H9 (cell line): ENCODE results near the gene CNR1. TPM values are rescaled to one million over a fixed set of nuclear protein-coding genes. Genes with fewer than 3 reads are reported as not detected.
A peak's percentile ranks its signal among the peaks of the same experiment; 100 is the strongest.

Experiments used
- DNase-seq: peaks from one replicate; pipeline ENCODE4 v3.0.0-alpha.2; 2017
- H2AFZ ChIP-seq: one replicate; pipeline ENCODE4 v1.6.1; 2013; ENCODE audit warnings: mild to moderate bottlenecking, low read length, control low read depth, moderate library complexity
- H2AK5ac ChIP-seq: 2 replicates; pipeline ENCODE4 v1.6.1; 2013; ENCODE audit warnings: low read length, control low read depth, mixed read lengths; ENCODE audit not compliant: insufficient read length
- H2BK120ac ChIP-seq: one replicate; pipeline ENCODE4 v1.6.1; 2013; ENCODE audit warnings: low read depth, mild to moderate bottlenecking, low read length, control low read depth, inconsistent platforms; ENCODE audit not compliant: poor library complexity, severe bottlenecking
- H2BK12ac ChIP-seq: 2 replicates; pipeline ENCODE4 v1.6.1; 2013; ENCODE audit warnings: low read length, control low read depth, mixed read lengths, low read depth; ENCODE audit not compliant: insufficient read length
- H2BK15ac ChIP-seq: 2 replicates; pipeline ENCODE4 v1.6.1; 2013; ENCODE audit warnings: low read depth, low read length, control low read depth
- H2BK20ac ChIP-seq: one replicate; pipeline ENCODE4 v1.6.1; 2013; ENCODE audit warnings: low read depth, mild to moderate bottlenecking, low read length, control low read depth, inconsistent platforms; ENCODE audit not compliant: poor library complexity, severe bottlenecking
- H2BK5ac ChIP-seq: 2 replicates; pipeline ENCODE4 v1.6.1; 2013; ENCODE audit warnings: low read length, control low read depth, mixed read lengths; ENCODE audit not compliant: insufficient read length
- H3K14ac ChIP-seq: 2 replicates; pipeline ENCODE4 v1.6.1; 2013; ENCODE audit warnings: low read length, control low read depth; ENCODE audit not compliant: insufficient read depth
- H3K18ac ChIP-seq: 2 replicates; pipeline ENCODE4 v1.6.1; 2013; ENCODE audit warnings: low read depth, mild to moderate bottlenecking, mixed read lengths, low read length, control low read depth; ENCODE audit not compliant: insufficient read length
- H3K23ac ChIP-seq: 2 replicates; pipeline ENCODE4 v1.6.1; 2013; ENCODE audit warnings: low read length, control low read depth, mixed read lengths, low read depth; ENCODE audit not compliant: insufficient read length
- H3K23me2 ChIP-seq: 2 replicates; pipeline ENCODE4 v1.6.1; 2013; ENCODE audit warnings: low read depth, mild to moderate bottlenecking, mixed read lengths, low read length, control low read depth; ENCODE audit not compliant: insufficient read length, poor library complexity, severe bottlenecking
- H3K27ac ChIP-seq: 2 replicates; pipeline ENCODE4 v1.5.1; 2013; ENCODE audit warnings: low read length, control low read depth, mixed read lengths, low read depth; ENCODE audit not compliant: insufficient read length
- H3K27me3 ChIP-seq: 2 replicates; pipeline ENCODE4 v1.6.1; 2013; ENCODE audit warnings: low read length, control low read depth, inconsistent platforms; ENCODE audit not compliant: insufficient read depth
- H3K4ac ChIP-seq: 2 replicates; pipeline ENCODE4 v1.6.1; 2013; ENCODE audit warnings: low read depth, mild to moderate bottlenecking, control low read depth, inconsistent platforms, low read length, moderate library complexity
- H3K4me1 ChIP-seq: 2 replicates; pipeline ENCODE4 v1.6.1; 2013; ENCODE audit warnings: low read length, control low read depth, inconsistent platforms; ENCODE audit not compliant: insufficient read depth
- H3K4me2 ChIP-seq: 2 replicates; pipeline ENCODE4 v1.6.1; 2013; ENCODE audit warnings: low read length, control low read depth, mixed read lengths; ENCODE audit not compliant: insufficient read length, insufficient read depth
- H3K56ac ChIP-seq: 2 replicates; pipeline ENCODE4 v1.6.1; 2013; ENCODE audit warnings: low read depth, mild to moderate bottlenecking, mixed read lengths, low read length, control low read depth; ENCODE audit not compliant: insufficient read length
- H3K79me1 ChIP-seq: 2 replicates; pipeline ENCODE4 v1.6.1; 2013; ENCODE audit warnings: low read depth, mild to moderate bottlenecking, moderate library complexity, low read length, control low read depth, inconsistent platforms; ENCODE audit not compliant: insufficient read depth, poor library complexity, severe bottlenecking
- H3K79me2 ChIP-seq: 2 replicates; pipeline ENCODE4 v1.6.1; 2013; ENCODE audit warnings: low read length, control low read depth, inconsistent platforms; ENCODE audit not compliant: insufficient read depth
- H3K9ac ChIP-seq: 2 replicates; pipeline ENCODE4 v1.6.1; 2013; ENCODE audit warnings: low read length, control low read depth, mixed read lengths; ENCODE audit not compliant: insufficient read length; ENCODE audit errors: extremely low read depth
- H3K9me3 ChIP-seq: one replicate; pipeline ENCODE4 v1.6.1; 2013; ENCODE audit warnings: low read depth, low read length, inconsistent platforms; ENCODE audit not compliant: control insufficient read depth
- H3T11ph ChIP-seq: one replicate; pipeline ENCODE4 v1.6.1; 2013; ENCODE audit warnings: mild to moderate bottlenecking, low read length, control low read depth, inconsistent platforms
- H4K20me1 ChIP-seq: one replicate; pipeline ENCODE4 v1.6.1; 2013; ENCODE audit not compliant: control insufficient read depth, insufficient read length, insufficient read depth
- H4K5ac ChIP-seq: 2 replicates; pipeline ENCODE4 v1.6.1; 2013; ENCODE audit warnings: low read depth, mild to moderate bottlenecking, mixed read lengths, low read length, control low read depth; ENCODE audit not compliant: insufficient read length
- H4K8ac ChIP-seq: replicated peaks from 2 replicates; pipeline ENCODE4 v1.6.1; 2013; ENCODE audit warnings: low read length, control low read depth, mixed read lengths, low read depth; ENCODE audit not compliant: insufficient read length
- H4K91ac ChIP-seq: 2 replicates; pipeline ENCODE4 v1.6.1; 2013; ENCODE audit warnings: low read depth, mild to moderate bottlenecking, moderate library complexity, mixed read lengths, low read length, control low read depth; ENCODE audit not compliant: insufficient read length
- H3K27ac Mint-ChIP-seq, 3 experiments: 2 replicates in 2 of 3; 3 replicates in 1 of 3; pipeline ENCODE4 v1.8.0; 2020 to 2021; ENCODE audit warnings: mixed read lengths in 3 of 3, mild to moderate bottlenecking in 1 of 3, moderate library complexity in 1 of 3
- H3K27me3 Mint-ChIP-seq: 2 replicates; pipeline ENCODE4 v1.8.0; 2021; ENCODE audit warnings: low read depth, mild to moderate bottlenecking, moderate library complexity, mixed read lengths
- H3K36me3 Mint-ChIP-seq, 3 experiments: 2 replicates in 2 of 3; 3 replicates in 1 of 3; pipeline ENCODE4 v1.8.0; 2020 to 2021; ENCODE audit warnings: low read depth in 3 of 3, mixed read lengths in 3 of 3; ENCODE audit not compliant: insufficient read depth in 1 of 3
- H3K4me1 Mint-ChIP-seq, 2 experiments: 2 replicates each; pipeline ENCODE4 v1.8.0; 2020; ENCODE audit warnings: mixed read lengths in 2 of 2
- H3K4me3 Mint-ChIP-seq, 2 experiments: 2 replicates in 1 of 2; 3 replicates in 1 of 2; pipeline ENCODE4 v1.8.0; 2020 to 2021; ENCODE audit warnings: mild to moderate bottlenecking in 2 of 2, mixed read lengths in 2 of 2, moderate library complexity in 1 of 2
- H3K9me3 Mint-ChIP-seq, 2 experiments: 2 replicates in 1 of 2; 3 replicates in 1 of 2; pipeline ENCODE4 v1.8.0; 2020; ENCODE audit warnings: mild to moderate bottlenecking in 2 of 2, mixed read lengths in 2 of 2, moderate library complexity in 1 of 2
- WGBS: extraction: QIAGEN DNeasy Blood & Tissue Kit; methylation state at CpG from one replicate; pipeline ENCODE4 v1.1.7; 2013; ENCODE audit warnings: missing lambda C conversion rate, low lambda C conversion rate, mixed read lengths; ENCODE audit not compliant: insufficient read length; ENCODE audit errors: extremely low coverage; 5-methylcytosine and 5-hydroxymethylcytosine counted together
- total RNA-seq: library from RNA; stranded (reverse); gene quantifications from 2 replicates; pipeline ENCODE4 v1.2.1, GENCODE V29; 2021
- TF ChIP-seq, protein P1 (sequence below): fragments of 200-600 bp; sonication (generic); conservative IDR thresholded peaks from 3 replicates; pipeline ENCODE4 v1.8.0; 2021; ENCODE audit warnings: antibody characterized with exemption, mild to moderate bottlenecking

The CNR1 gene
- total RNA-seq, 1 experiment from 2014 or later: 0.72 TPM

DNA sequence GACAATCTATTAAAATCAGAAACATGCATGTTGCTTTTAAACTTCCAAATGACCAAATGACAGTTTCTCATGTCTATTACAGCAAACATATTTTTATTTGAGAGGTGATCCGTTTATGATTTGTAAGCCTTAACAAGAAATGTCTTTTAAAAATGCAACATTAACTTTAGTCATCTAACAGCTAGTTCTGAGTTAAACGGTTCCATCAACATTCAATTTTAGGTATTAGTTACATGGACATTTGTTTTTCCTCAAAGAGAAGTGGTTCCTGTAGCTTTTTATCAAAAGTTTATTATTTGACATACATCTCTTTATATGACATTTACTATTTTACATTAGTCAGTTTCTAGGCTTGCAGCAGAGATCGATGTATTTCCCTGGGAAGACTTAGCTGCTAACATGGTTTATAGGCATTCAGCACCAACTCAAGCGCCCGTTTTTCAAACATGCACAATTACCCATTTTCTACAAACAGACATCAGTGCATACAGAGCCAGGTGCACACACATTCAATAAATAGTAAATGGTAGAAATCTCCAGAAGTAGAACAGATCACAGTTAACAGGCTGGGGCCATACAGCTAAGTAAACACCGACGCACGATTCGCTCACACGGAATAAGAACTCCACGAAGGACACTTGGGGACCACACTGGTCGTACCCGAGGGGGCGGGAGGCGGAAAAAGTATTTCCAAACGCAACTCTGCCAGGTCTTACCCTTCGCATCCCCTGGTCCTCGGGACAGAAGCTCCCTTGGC lies 882 bp downstream of the CNR1 start:
- H3K9me3 ChIP-seq: no peaks in the 10 kb centered on the region
- H3K14ac ChIP-seq: no peak overlapping the region
- peaks cover 14 to 23% of the 10 kb centered on the region in 2 experiments for H3K4me1 Mint-ChIP-seq
- H3K27ac ChIP-seq: no peak overlapping the region
- H3K79me1 ChIP-seq: no peaks in the 10 kb centered on the region
- H3K18ac ChIP-seq: no peak overlapping the region
- no peak overlapping the region for H2BK15ac ChIP-seq
- H2BK120ac ChIP-seq: no peak overlapping the region
- no CpG with 5 or more reads among the region's 18 CpGs for WGBS
- 0 out of 7 replicates have a peak, but pooled peaks cover 0 to 4% (median 0%) of the 10 kb centered on the region in 3 experiments for H3K36me3 Mint-ChIP-seq
- H4K20me1 ChIP-seq: no peaks in the 10 kb centered on the region
- no peaks in the 10 kb centered on the region for H3K79me2 ChIP-seq
- no peak overlapping the region for H2AFZ ChIP-seq
- H3K4me1 ChIP-seq: no peaks in the 10 kb centered on the region
- no peak overlapping the region for H4K8ac ChIP-seq
- TF ChIP-seq, protein P1, sequence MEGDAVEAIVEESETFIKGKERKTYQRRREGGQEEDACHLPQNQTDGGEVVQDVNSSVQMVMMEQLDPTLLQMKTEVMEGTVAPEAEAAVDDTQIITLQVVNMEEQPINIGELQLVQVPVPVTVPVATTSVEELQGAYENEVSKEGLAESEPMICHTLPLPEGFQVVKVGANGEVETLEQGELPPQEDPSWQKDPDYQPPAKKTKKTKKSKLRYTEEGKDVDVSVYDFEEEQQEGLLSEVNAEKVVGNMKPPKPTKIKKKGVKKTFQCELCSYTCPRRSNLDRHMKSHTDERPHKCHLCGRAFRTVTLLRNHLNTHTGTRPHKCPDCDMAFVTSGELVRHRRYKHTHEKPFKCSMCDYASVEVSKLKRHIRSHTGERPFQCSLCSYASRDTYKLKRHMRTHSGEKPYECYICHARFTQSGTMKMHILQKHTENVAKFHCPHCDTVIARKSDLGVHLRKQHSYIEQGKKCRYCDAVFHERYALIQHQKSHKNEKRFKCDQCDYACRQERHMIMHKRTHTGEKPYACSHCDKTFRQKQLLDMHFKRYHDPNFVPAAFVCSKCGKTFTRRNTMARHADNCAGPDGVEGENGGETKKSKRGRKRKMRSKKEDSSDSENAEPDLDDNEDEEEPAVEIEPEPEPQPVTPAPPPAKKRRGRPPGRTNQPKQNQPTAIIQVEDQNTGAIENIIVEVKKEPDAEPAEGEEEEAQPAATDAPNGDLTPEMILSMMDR: no peak
- H2BK5ac ChIP-seq: no peak overlapping the region
- H2BK12ac ChIP-seq: no peak overlapping the region
- H3K4me3 Mint-ChIP-seq: peak overlapping the region; percentile 71 to 82
- H3K27me3 Mint-ChIP-seq: peaks cover 60% of the 10 kb centered on the region
- no peak overlapping the region for H3K56ac ChIP-seq
- H3K27me3 ChIP-seq: peaks cover 23% of the 10 kb centered on the region
- H4K91ac ChIP-seq: no peak overlapping the region
- H3K9me3 Mint-ChIP-seq: peaks cover 3% of the 10 kb centered on the region in 2 experiments; a peak in 2 of 5 replicates
- peak overlapping the region; percentile 92 for H3K4me2 ChIP-seq
- no peak overlapping the region for H3T11ph ChIP-seq
- H2BK20ac ChIP-seq: no peak overlapping the region
- no peak overlapping the region for H3K23ac ChIP-seq
- no peak for DNase-seq
- H3K9ac ChIP-seq: no peak overlapping the region
- H3K27ac Mint-ChIP-seq: no peak overlapping the region
- no peak overlapping the region for H2AK5ac ChIP-seq
- H4K5ac ChIP-seq: no peak overlapping the region
- H3K4ac ChIP-seq: no peak overlapping the region
- H3K23me2 ChIP-seq: peaks cover 14% of the 10 kb centered on the region
